Right lobe of liver (tissue), 4 donors: Measurements from ENCODE around the gene PGAM2.

ENCODE experiments used
- POLR2A ChIP-seq: fragments of 450-650 bp; IDR thresholded peaks from one replicate; pipeline ENCODE4 v1.6.1; 2017; ENCODE audit warnings: antibody characterized with exemption, mild to moderate bottlenecking
- TF ChIP-seq, protein P1 (sequence below), 4 donors: fragments of 200-600 bp in 3 of 4; fragments of 450-650 bp in 1 of 4; IDR thresholded peaks; one replicate each; pipeline versions ENCODE4 v1.5.1 to v1.8.0; 2016 to 2022; ENCODE audit warnings: antibody characterized with exemption in 4 of 4, mild to moderate bottlenecking in 2 of 4
- donor health status: DM: no; HTN: no; CAD: no.
- donor health status: DM: no; HTN: no; CAD: no.
- donor health status: DM: no; HTN: yes; CAD: no.

DNA sequence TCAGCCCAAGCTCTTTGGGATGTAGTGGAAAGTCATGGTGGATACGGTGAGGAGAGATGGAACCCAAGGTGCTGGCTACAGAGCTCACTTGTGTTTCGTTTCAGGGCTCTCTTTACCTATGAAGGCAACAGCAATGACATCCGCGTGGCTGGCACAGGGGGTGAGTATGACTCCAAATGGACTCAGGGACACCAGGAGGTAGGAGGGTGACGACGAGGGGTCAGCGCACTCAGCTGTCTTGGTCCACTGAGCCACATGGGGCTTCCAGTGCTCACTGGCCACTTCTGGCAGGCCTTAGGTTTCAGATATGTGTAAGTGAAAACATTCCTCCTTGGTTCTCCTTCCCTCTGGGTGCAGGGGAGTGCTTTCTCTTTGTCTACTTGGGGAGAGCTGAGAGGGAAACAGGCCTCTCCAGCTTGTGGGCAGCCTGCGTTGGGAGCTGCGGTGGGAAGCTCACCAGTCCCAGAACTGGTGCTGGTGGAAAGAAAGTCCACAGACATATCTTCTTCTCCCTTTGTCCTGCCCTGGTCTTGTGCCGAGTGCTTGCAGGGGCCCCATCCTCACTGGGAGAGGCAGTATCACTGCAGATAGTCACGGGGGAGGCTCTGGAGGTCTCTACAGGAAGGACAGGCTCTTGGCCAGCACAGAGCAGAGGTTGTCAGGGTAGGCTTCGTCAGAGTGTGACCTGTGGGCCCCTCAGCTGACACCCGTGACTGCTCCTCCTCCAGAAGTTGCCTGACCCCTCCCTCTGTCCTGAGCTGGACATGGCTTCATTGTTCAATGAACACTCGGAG, 15.0 kb downstream of the PGAM2 start:
- TF ChIP-seq, protein P1, sequence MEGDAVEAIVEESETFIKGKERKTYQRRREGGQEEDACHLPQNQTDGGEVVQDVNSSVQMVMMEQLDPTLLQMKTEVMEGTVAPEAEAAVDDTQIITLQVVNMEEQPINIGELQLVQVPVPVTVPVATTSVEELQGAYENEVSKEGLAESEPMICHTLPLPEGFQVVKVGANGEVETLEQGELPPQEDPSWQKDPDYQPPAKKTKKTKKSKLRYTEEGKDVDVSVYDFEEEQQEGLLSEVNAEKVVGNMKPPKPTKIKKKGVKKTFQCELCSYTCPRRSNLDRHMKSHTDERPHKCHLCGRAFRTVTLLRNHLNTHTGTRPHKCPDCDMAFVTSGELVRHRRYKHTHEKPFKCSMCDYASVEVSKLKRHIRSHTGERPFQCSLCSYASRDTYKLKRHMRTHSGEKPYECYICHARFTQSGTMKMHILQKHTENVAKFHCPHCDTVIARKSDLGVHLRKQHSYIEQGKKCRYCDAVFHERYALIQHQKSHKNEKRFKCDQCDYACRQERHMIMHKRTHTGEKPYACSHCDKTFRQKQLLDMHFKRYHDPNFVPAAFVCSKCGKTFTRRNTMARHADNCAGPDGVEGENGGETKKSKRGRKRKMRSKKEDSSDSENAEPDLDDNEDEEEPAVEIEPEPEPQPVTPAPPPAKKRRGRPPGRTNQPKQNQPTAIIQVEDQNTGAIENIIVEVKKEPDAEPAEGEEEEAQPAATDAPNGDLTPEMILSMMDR (IDR thresholded peaks at IDR 0.05) = no peak
- no peak for TF ChIP-seq POLR2A
